Adrenal gland (tissue), 12 donors: Measurements from ENCODE around the gene NUFIP1. TPM values are rescaled to one million over a fixed set of nuclear protein-coding genes. Genes with fewer than 3 reads are reported as not detected.

ENCODE experiments used
- DNase-seq, 7 donors: peaks; one replicate each; pipeline ENCODE4 v3.0.0-alpha.2; 2019 to 2020
- H3K27ac ChIP-seq, 5 donors: fragments of 200-600 bp; sonication (generic) in 4 of 5; 1 replicate in 3 of 5; 2 replicates in 2 of 5; pipeline versions ENCODE4 v1.5.1 to v1.8.0; 2016 to 2020; ENCODE audit warnings: mild to moderate bottlenecking in 1 of 5
- H3K27me3 ChIP-seq: fragments of 200-600 bp; 2 replicates; pipeline ENCODE4 v1.8.0; 2021
- H3K36me3 ChIP-seq, 2 donors: fragments of 200-600 bp; replicated peaks in 1 of 2; 1 replicate in 1 of 2; 2 replicates in 1 of 2; pipeline versions ENCODE4 v1.5.1 to v1.8.0; 2018 to 2022
- H3K4me1 ChIP-seq, 2 donors: fragments of 200-600 bp; replicated peaks in 1 of 2; 1 replicate in 1 of 2; 2 replicates in 1 of 2; pipeline versions ENCODE4 v1.5.1 to v1.8.0; 2018 to 2021
- H3K4me3 ChIP-seq, 4 donors: fragments of 200-600 bp; sonication (generic) in 3 of 4; one replicate each; pipeline ENCODE4 v1.5.1; 2016 to 2018
- H3K9me3 ChIP-seq, 3 donors: fragments of 200-600 bp; sonication (generic) in 1 of 3; replicated peaks in 1 of 3; 1 replicate in 2 of 3; 2 replicates in 1 of 3; pipeline versions ENCODE4 v1.5.1 to v1.8.0; 2016 to 2021
- CTCF ChIP-seq, 6 experiments: fragments of 450-650 bp in 4 of 6; fragments of 200-600 bp in 2 of 6; sonication (generic) in 1 of 6; IDR thresholded peaks; 1 replicate in 5 of 6; 2 replicates in 1 of 6; pipeline versions ENCODE4 v1.5.1 to v1.8.0; 2016 to 2021; ENCODE audit warnings: antibody characterized with exemption in 6 of 6, mild to moderate bottlenecking in 2 of 6, moderate library complexity in 1 of 6
- POLR2A ChIP-seq, 2 donors: fragments of 450-650 bp; IDR thresholded peaks; one replicate each; pipeline ENCODE4 v1.6.1; 2017; ENCODE audit warnings: antibody characterized with exemption in 2 of 2, mild to moderate bottlenecking in 2 of 2, moderate library complexity in 1 of 2
- WGBS, 4 donors: extraction: QIAGEN DNeasy Blood & Tissue Kit in 2 of 4; methylation state at CpG; one replicate each; pipeline versions ENCODE4 v1.1.5 to v1.1.7; 2013 to 2017; 5-methylcytosine and 5-hydroxymethylcytosine counted together
- intact Hi-C, 2 donors: fragments of 100-400 bp; cut with DNase I; formaldehyde crosslinking; loops; one replicate each; pipeline versions ENCODE4 v1.14.1 to v1.15.0; 2022 to 2023
- polyA plus RNA-seq, 3 donors: library from polyadenylated mRNA; stranded (reverse); fragments of 200-250 nt in 2 of 3; fragments of 350-450 nt in 1 of 3; fragmentation: Illumina TruSeq in 1 of 3; extraction: RNeasy Lipid Tissue Mini Kit (QIAGEN cat#74804) in 1 of 3; gene quantifications; one replicate each; pipeline ENCODE4 v1.2.3, GENCODE V29; 2013 to 2014
- total RNA-seq, 9 donors: library from RNA; depleted of rRNA in 4 of 9; stranded (reverse); fragments of >200 nt in 4 of 9; fragments of 120-200 nt in 1 of 9; fragmentation: NEBNext Ultra II Directional in 1 of 9; extraction: Animal tissue kit (Norgen Biotek cat#: 25700) in 1 of 9; gene quantifications; one replicate each; pipeline versions ENCODE4 v1.1.0 to v1.2.4, GENCODE V29; 2013 to 2023
- donor health status: healthy with polysubstance abuse.
- donor health status: Bipolar disorder and iron deficiency.
- donor health status: DM: yes; HTN: yes; CAD: no.
- donor health status: DM: no; HTN: no; CAD: no.
- donor health status: DM: no; HTN: no; CAD: no.
- donor health status: DM: yes; HTN: yes; CAD: no.

NUFIP1 gene
- total and polyA plus RNA-seq, 12 donors, result 0.79 to 9.3 (median 4.1) TPM

GRCh38 chr13:44930280-44930679 lies 59.0 kb downstream of the NUFIP1 start:
- no peaks in the 10 kb centered on the region for H3K36me3 ChIP-seq
- H3K4me1 ChIP-seq, result peaks cover 0 to 55% of the 10 kb centered on the region in 2 donors
- no peaks in the 10 kb centered on the region for H3K27me3 ChIP-seq
- no peak for TF ChIP-seq POLR2A (IDR thresholded peaks at IDR 0.05)
- TF ChIP-seq CTCF (IDR thresholded peaks at IDR 0.05), result no peak
- H3K9me3 ChIP-seq, result no peaks in the 10 kb centered on the region
- peak overlapping the region in 1 of 5 donors; percentile 10 for H3K27ac ChIP-seq
- H3K4me3 ChIP-seq, result no peak overlapping the region
- no peak for DNase-seq
- intact Hi-C loops, result no loop called here
- WGBS, 4 donors, result 79 to 88% (median 83%) methylated on average over 3 of the region's 3 CpGs

GRCh38 chr13:44929692-44930091 lies 59.6 kb downstream of the NUFIP1 start:
- intact Hi-C loops, result loop anchor here in 1 of 2 donors (5.0 kb wide), 1 partner anchor 38 kb away; no protein-coding TSS in a partner anchor
- 90 to 94% (median 92%) methylated on average over 3 of the region's 3 CpGs for WGBS, 4 donors
- no peak overlapping the region for H3K27ac ChIP-seq
- no peak for DNase-seq
- H3K9me3 ChIP-seq, result no peaks in the 10 kb centered on the region
- no peaks in the 10 kb centered on the region for H3K36me3 ChIP-seq
- H3K27me3 ChIP-seq, result no peaks in the 10 kb centered on the region
- no peak overlapping the region for H3K4me3 ChIP-seq
- TF ChIP-seq POLR2A (IDR thresholded peaks at IDR 0.05) (no peak), CTCF (IDR thresholded peaks at IDR 0.05) (no peak)
- H3K4me1 ChIP-seq, result peaks cover 0 to 52% of the 10 kb centered on the region in 2 donors

GRCh38 chr13:44927968-44928367 lies 61.3 kb downstream of the NUFIP1 start:
- Histone ChIP-seq H3K27me3 (no peaks in the 10 kb centered on the region), H3K27ac (no peak overlapping the region), H3K4me3 (no peak overlapping the region), H3K4me1 (peaks cover 0 to 35% of the 10 kb centered on the region in 2 donors), H3K9me3 (no peaks in the 10 kb centered on the region), H3K36me3 (no peaks in the 10 kb centered on the region)
- no peak for DNase-seq
- WGBS, 4 donors, result 58 to 63% (median 59%) methylated on average over 4 of the region's 4 CpGs
- intact Hi-C loops, result loop anchor here in 1 of 2 donors (5.0 kb wide), 1 partner anchor 39 kb away; no protein-coding TSS in a partner anchor
- no peak for TF ChIP-seq POLR2A (IDR thresholded peaks at IDR 0.05)
- no peak for TF ChIP-seq CTCF (IDR thresholded peaks at IDR 0.05)

GRCh38 chr13:44921931-44922758 lies 67.1 kb downstream of the NUFIP1 start:
- H3K4me3 ChIP-seq, result no peak overlapping the region

More at GRCh38 chr13:44921931-44922758, 67.1 kb downstream of the NUFIP1 start:
- peak; percentile 73 to 89 (median 84) for DNase-seq
- TF ChIP-seq CTCF (IDR thresholded peaks at IDR 0.05) (no peak), POLR2A (IDR thresholded peaks at IDR 0.05) (peak in 1 of 2 donors; percentile 48)
- H3K4me1 ChIP-seq, result peaks cover 29 to 39% of the 10 kb centered on the region in 2 donors
- no peaks in the 10 kb centered on the region for H3K27me3 ChIP-seq
- WGBS, 4 donors, result 5 to 29% (median 17%) methylated on average over 2 of the region's 2 CpGs
- H3K27ac ChIP-seq, result peak overlapping the region; percentile 50 to 98 (median 76)
- no peaks in the 10 kb centered on the region for H3K36me3 ChIP-seq
- intact Hi-C loops, result no loop called here
- H3K9me3 ChIP-seq, result no peaks in the 10 kb centered on the region
